Measurements from ENCODE around the gene SPATA16.

DNA sequence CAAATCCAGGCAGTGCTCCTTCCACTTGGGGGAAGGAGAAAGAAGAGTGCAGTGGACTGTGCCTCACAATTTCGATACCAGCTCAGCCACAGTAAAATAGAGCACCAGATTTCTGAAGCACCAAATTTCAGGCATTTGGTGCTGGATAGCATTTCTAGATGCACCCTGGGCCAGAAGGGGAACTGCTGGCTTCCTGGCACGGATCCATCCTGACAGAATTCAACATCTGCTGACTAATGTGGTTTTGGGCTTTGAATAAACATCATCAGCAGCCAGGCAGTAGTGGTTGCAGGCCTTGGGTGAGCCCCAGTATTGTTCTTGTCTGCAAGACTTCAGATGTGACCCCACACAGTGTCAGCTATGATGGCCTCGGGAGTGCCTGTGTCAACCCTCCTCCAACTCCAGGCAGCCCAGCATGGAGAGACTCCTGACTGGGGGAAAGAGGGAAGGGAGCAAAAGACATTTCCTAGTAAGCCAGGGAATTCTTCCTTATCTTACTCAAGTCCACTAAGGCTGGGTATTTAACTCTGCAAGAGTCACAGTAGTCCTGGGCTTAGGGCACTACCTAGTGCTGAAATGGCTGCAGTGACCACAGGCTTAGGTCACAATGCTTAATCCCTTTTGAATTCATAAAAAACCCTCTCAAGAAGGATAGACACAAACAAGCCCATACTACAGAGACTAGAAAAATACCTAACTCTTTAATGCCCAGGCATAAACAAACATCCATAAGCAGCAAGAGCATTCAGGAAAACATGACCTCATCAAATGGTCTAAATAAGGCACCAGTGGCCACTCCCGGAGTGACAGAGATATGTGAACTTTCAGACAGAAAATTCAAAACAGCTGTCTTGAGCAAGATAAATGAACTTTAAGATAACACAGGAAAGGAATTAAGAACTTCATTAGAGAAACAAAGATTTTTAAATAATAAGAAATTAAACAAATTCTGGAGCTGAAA is 74.7 kb downstream of the SPATA16 start:
- TF ChIP-seq, protein P1, sequence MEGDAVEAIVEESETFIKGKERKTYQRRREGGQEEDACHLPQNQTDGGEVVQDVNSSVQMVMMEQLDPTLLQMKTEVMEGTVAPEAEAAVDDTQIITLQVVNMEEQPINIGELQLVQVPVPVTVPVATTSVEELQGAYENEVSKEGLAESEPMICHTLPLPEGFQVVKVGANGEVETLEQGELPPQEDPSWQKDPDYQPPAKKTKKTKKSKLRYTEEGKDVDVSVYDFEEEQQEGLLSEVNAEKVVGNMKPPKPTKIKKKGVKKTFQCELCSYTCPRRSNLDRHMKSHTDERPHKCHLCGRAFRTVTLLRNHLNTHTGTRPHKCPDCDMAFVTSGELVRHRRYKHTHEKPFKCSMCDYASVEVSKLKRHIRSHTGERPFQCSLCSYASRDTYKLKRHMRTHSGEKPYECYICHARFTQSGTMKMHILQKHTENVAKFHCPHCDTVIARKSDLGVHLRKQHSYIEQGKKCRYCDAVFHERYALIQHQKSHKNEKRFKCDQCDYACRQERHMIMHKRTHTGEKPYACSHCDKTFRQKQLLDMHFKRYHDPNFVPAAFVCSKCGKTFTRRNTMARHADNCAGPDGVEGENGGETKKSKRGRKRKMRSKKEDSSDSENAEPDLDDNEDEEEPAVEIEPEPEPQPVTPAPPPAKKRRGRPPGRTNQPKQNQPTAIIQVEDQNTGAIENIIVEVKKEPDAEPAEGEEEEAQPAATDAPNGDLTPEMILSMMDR (IDR thresholded peaks at IDR 0.05), result no peak
- no peak for TF ChIP-seq EZH2 (IDR thresholded peaks at IDR 0.05; ENCODE audit: borderline replicate concordance, insufficient read depth, low read depth, low read length, poor library complexity, severe bottlenecking)

Data from B cell (primary cell).